SU-DHL-6 (cell line): ENCODE measurements around the gene USP12.

Experiments
- CTCF ChIP-seq: fragments of 200-600 bp; sonication (generic); IDR thresholded peaks from one replicate; pipeline ENCODE4 v1.5.1; 2017; ENCODE audit warnings: antibody characterized with exemption, mild to moderate bottlenecking, low read length, moderate library complexity; ENCODE audit not compliant: insufficient read depth, poor library complexity, severe bottlenecking
- EZH2phosphoT487 ChIP-seq: fragments of 200-600 bp; sonication (generic), shearing (Covaris generic); conservative IDR thresholded peaks from 2 replicates; pipeline ENCODE4 v1.6.1; 2018; ENCODE audit warnings: mild to moderate bottlenecking, antibody characterized with exemption, low read length, moderate library complexity, mixed read lengths

DNA sequence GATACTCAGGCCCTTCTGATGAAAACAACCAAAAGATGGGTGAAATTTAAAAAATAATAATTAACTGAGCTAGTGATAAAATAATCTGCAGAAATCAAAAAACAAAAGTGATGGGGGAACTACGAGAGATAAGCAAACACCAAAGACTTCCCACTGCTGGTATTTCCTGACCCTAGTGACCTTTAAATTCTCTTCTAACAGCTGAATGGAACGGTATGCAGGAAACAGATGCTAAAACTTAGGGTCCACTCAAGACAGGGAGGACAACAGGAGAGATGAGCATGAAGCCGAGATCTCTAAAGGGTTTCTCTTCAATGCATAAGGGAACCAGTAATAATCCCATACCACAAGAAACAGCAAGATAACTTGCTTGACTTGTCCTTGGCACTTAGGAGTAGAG is 50.8 kb downstream of the USP12 start:
- no peak for TF ChIP-seq CTCF
- no peak for TF ChIP-seq EZH2phosphoT487
